HG03135 (cell line): ENCODE measurements around the gene ERICH6B.

Source experiments
- ATAC-seq: cut with Tn5 transposase; IDR thresholded peaks from one replicate; pipeline ENCODE4 v1.9.1; 2021; ENCODE audit warnings: mild to moderate bottlenecking, moderate library complexity; ENCODE audit not compliant: unreplicated experiment

ERICH6B gene

GRCh38 chr13:45508776-45509175, 106.8 kb downstream of the ERICH6B start:
- no peak for ATAC-seq

GRCh38 chr13:45506811-45507210, 108.7 kb downstream of the ERICH6B start:
- ATAC-seq: no peak

DNA sequence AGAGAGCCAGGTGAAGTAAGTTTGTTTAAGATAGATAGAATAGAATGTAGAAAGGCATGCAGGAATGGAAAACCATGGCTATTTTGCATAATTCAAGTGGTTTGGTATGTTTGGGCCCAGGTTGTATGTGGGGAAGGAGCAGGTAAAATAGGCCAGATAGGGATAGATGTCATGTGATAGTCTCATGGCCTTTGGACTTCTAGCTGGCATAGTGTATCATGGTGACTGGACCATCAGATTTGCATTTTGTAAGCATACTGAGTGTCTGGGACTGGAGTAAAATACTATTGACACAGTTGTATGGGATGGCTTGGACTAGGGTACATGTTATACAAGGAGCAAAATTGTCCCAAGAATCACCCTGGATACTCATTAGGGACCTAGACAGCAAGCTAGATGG, 111.9 kb downstream of the ERICH6B start:
- no peak for ATAC-seq

- ATAC-seq: no peak
These were observed 114.4 kb downstream of the ERICH6B start for GRCh38 chr13:45501175-45501526.

GRCh38 chr13:45500492-45501174, 114.9 kb downstream of the ERICH6B start:
- no peak for ATAC-seq

- no peak for ATAC-seq
These were observed 118.6 kb downstream of the ERICH6B start for GRCh38 chr13:45496942-45497341.

DNA sequence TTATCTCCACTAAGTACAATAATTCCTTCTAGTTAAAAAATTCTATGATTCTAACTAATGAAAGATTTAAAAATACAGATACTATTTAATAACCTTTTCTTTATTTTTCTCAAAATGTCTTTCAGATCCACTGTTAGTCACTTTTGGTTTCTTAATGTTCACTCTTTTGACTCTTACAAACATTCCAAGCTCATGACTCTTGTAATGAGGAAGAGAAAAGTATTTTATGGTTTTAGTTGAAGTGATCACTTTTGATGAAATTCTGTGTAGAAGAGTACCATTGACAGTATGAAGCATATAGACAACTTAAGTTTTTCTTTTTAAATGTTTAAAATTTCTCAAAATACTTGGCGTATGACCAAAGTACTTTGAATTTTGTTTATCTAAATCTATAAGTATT, 123.0 kb downstream of the ERICH6B start:
- no peak for ATAC-seq
